Fibroblast of skin of back (primary cell): ENCODE data around the gene AMN. TPM values are rescaled to one million over a fixed set of nuclear protein-coding genes. Genes with fewer than 3 reads are reported as not detected.
A peak's percentile ranks its signal among the peaks of the same experiment; 100 is the strongest.
"Not testable (repeated sequence)": the region's sequence is repeated elsewhere in the genome, so short reads cannot be mapped to it uniquely, and the experiment has no call there.

Source experiments
- DNase-seq: peaks from one replicate; pipeline ENCODE4 v3.0.0-alpha.2; 2013
- polyA plus RNA-seq, 2 experiments: library from polyadenylated mRNA; unstranded; fragments of 120-200 nt; gene quantifications; one replicate each; pipeline ENCODE4 v1.2.1, GENCODE V29; 2013; ENCODE audit not compliant: insufficient read length in 2 of 2

Gene AMN
- 0.41 TPM for polyA plus RNA-seq (2013, experiment 1 of 2; ENCODE audit: insufficient read length)
- 0.16 TPM for polyA plus RNA-seq (2013, experiment 2 of 2; ENCODE audit: insufficient read length)

- no peak for DNase-seq
Observed at GRCh38 chr14:102922490-102923200, at the start of gene AMN. AMN (plus strand) TSS chr14:102922663; CDS start chr14:102922689, 26 bp downstream.

- DNase-seq, result no peak
Observed at GRCh38 chr14:102873131-102873530, 49.3 kb upstream of the AMN start.

- no peak for DNase-seq
Observed at GRCh38 chr14:102873546-102874061, 48.9 kb upstream of the AMN start.

GRCh38 chr14:102875652-102876051 lies 46.8 kb upstream of the AMN start:
- peak; percentile 64 for DNase-seq

GRCh38 chr14:102877511-102877910 lies 45.0 kb upstream of the AMN start:
- DNase-seq, result not testable (repeated sequence)

GRCh38 chr14:102878174-102878969 lies 44.1 kb upstream of the AMN start:
- DNase-seq, result peak; percentile 8

- peak; percentile 55 for DNase-seq
Observed at GRCh38 chr14:102878970-102879460, 43.4 kb upstream of the AMN start.

GRCh38 chr14:102882226-102882906 lies 40.1 kb upstream of the AMN start:
- DNase-seq, result no peak

- DNase-seq, result no peak
Observed at GRCh38 chr14:102883089-102883541, 39.3 kb upstream of the AMN start.

GRCh38 chr14:102883554-102883953 lies 38.9 kb upstream of the AMN start:
- no peak for DNase-seq

GRCh38 chr14:102885737-102886447 lies 36.6 kb upstream of the AMN start:
- no peak for DNase-seq

- no peak for DNase-seq
Observed at GRCh38 chr14:102888748-102889147, 33.7 kb upstream of the AMN start.

GRCh38 chr14:102889615-102890014 lies 32.8 kb upstream of the AMN start:
- no peak for DNase-seq

- DNase-seq, result no peak
Observed at GRCh38 chr14:102891111-102891510, 31.4 kb upstream of the AMN start.

GRCh38 chr14:102891556-102891955 lies 30.9 kb upstream of the AMN start:
- DNase-seq, result peak; percentile 33

- no peak for DNase-seq
Observed at GRCh38 chr14:102892651-102893050, 29.8 kb upstream of the AMN start.

- DNase-seq, result peak; percentile 93
Observed at GRCh38 chr14:102893452-102893851, 29.0 kb upstream of the AMN start.

- not testable (repeated sequence) for DNase-seq
Observed at GRCh38 chr14:102896735-102897134, 25.7 kb upstream of the AMN start.

- no peak for DNase-seq
Observed at GRCh38 chr14:102897299-102898027, 25.0 kb upstream of the AMN start.

- no peak for DNase-seq
Observed at GRCh38 chr14:102898298-102898697, 24.2 kb upstream of the AMN start.
